ENCODE measurements around the gene ALMS1.
"Not testable (repeated sequence)": the region's sequence is repeated elsewhere in the genome, so short reads cannot be mapped to it uniquely, and the experiment has no call there.

Gene ALMS1

GRCh38 chr2:73624036-73624435 is 238.4 kb downstream of the ALMS1 start:
- not testable (repeated sequence) for DNase-seq

- not testable (repeated sequence) for DNase-seq
These were observed 239.0 kb downstream of the ALMS1 start for GRCh38 chr2:73624625-73625024.

- not testable (repeated sequence) for DNase-seq
These were observed 240.6 kb downstream of the ALMS1 start for GRCh38 chr2:73626237-73626636.

GRCh38 chr2:73628493-73628892 is 242.9 kb downstream of the ALMS1 start:
- not testable (repeated sequence) for DNase-seq

- DNase-seq: not testable (repeated sequence)
These were observed 245.1 kb downstream of the ALMS1 start for GRCh38 chr2:73630662-73631266.

GRCh38 chr2:73636977-73637376 is 251.3 kb downstream of the ALMS1 start:
- not testable (repeated sequence) for DNase-seq

GRCh38 chr2:73638429-73638828 is 252.8 kb downstream of the ALMS1 start:
- no peak for DNase-seq

- no peak for DNase-seq
These were observed 254.9 kb downstream of the ALMS1 start for GRCh38 chr2:73640511-73640911.

GRCh38 chr2:73640946-73641766 is 255.5 kb downstream of the ALMS1 start:
- no peak for DNase-seq

- DNase-seq: no peak
These were observed 256.1 kb downstream of the ALMS1 start for GRCh38 chr2:73641767-73642062.

GRCh38 chr2:73642338-73643018 is 256.8 kb downstream of the ALMS1 start, which contains the start of gene NAT8:
NAT8 (minus strand) TSS chr2:73642422; CDS start chr2:73641628, 794 bp downstream.
- DNase-seq: no peak

GRCh38 chr2:73647690-73648089 is 262.1 kb downstream of the ALMS1 start:
- not testable (repeated sequence) for DNase-seq

GRCh38 chr2:73651591-73652230 is 266.1 kb downstream of the ALMS1 start:
- no peak for DNase-seq

GRCh38 chr2:73652348-73652747 is 266.7 kb downstream of the ALMS1 start:
- no peak for DNase-seq

GRCh38 chr2:73654175-73654574 is 268.5 kb downstream of the ALMS1 start:
- no peak for DNase-seq
